GM13976 (cell line): Measurements from ENCODE around the gene TLCD3B.

Experiments
- DNase-seq: peaks from one replicate; pipeline ENCODE4 v3.0.0; 2012; ENCODE audit warnings: low spot score
- in situ Hi-C: fragments of 300-500 bp; cut with MboI; formaldehyde crosslinking; loops from one replicate; pipeline ENCODE4 v1.12.0; 2022; ENCODE audit warnings: low sequenced_read_pairs, mixed read lengths, inconsistent platforms; ENCODE audit not compliant: unreplicated experiment
- TF ChIP-seq, protein P1 (sequence below): IDR thresholded peaks from 2 replicates; pipeline ENCODE4 v1.5.1; 2012; ENCODE audit warnings: borderline replicate concordance, mild to moderate bottlenecking; ENCODE audit not compliant: insufficient read depth; ENCODE audit errors: extremely low read depth, missing control alignments, control extremely low read depth

TLCD3B gene

DNA sequence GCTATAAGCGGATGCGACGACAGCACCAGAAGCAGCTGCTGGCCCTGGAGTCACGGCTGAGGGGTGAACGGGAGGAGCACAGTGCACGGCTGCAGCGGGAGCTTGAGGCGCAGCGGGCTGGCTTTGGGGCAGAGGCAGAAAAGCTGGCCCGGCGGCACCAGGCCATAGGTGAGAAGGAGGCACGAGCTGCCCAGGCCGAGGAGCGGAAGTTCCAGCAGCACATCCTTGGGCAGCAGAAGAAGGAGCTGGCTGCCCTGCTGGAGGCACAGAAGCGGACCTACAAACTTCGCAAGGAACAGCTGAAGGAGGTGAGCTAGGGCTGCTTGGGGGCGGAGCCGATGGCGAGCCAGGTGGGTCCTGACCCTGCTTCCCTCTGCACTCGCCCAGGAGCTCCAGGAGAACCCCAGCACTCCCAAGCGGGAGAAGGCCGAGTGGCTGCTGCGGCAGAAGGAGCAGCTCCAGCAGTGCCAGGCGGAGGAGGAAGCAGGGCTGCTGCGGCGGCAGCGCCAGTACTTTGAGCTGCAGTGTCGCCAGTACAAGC is 45.7 kb downstream of the TLCD3B start:
- TF ChIP-seq, protein P1, sequence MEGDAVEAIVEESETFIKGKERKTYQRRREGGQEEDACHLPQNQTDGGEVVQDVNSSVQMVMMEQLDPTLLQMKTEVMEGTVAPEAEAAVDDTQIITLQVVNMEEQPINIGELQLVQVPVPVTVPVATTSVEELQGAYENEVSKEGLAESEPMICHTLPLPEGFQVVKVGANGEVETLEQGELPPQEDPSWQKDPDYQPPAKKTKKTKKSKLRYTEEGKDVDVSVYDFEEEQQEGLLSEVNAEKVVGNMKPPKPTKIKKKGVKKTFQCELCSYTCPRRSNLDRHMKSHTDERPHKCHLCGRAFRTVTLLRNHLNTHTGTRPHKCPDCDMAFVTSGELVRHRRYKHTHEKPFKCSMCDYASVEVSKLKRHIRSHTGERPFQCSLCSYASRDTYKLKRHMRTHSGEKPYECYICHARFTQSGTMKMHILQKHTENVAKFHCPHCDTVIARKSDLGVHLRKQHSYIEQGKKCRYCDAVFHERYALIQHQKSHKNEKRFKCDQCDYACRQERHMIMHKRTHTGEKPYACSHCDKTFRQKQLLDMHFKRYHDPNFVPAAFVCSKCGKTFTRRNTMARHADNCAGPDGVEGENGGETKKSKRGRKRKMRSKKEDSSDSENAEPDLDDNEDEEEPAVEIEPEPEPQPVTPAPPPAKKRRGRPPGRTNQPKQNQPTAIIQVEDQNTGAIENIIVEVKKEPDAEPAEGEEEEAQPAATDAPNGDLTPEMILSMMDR, result no peak
- in situ Hi-C loops, result no loop called here
- DNase-seq, result no peak

DNA sequence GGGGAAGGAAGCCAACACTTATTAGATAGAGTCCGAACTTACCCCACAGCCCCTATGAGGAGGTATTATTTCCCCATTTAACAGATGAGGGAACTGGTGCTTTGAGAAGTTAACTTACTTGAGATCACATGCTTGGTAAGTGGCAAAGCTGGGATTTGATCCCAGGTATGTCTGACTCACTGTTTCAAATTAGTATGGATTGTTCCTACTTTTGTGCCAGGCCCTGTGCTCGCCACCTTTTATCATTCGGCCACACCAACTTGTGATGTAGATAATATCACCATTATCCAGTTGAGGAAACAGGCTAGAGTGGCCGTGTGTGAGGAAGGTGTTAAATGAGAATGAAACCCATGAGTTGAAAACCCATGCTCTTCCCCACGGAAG is 46.3 kb downstream of the TLCD3B start:
- in situ Hi-C loops, result no loop called here
- TF ChIP-seq, protein P1, result no peak
- no peak for DNase-seq

DNA sequence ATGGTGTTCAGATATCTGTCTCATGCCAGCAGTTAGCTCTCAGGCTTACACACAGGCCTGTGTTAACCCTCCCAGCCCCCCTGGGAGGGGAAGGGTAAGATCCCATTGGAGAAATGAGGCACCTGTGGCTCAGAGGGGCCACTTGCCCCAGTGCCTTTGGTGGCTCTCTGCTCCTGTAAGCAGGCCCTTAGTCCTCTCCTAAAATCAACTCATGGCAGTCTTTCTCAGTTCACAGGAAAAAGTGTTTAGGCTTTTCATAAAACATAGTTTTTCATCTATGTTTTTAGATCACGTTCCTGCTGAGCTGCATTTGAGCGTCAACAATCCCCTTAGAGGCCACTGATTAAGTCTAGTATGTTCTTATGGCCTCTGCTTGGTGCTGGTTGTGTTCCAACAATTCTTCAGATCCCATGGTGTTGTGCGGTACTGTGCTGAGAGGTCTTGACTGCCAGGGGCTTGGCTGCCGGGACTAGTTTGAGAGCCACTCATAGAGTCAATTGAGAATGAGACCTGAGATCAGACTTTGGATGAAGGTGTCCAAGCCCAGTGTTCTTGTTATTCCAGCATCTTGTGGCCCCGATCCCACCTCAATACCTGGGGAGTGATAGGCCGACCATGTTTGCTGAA is 46.8 kb downstream of the TLCD3B start:
- TF ChIP-seq, protein P1, result no peak
- no peak for DNase-seq
- in situ Hi-C loops, result no loop called here

DNA sequence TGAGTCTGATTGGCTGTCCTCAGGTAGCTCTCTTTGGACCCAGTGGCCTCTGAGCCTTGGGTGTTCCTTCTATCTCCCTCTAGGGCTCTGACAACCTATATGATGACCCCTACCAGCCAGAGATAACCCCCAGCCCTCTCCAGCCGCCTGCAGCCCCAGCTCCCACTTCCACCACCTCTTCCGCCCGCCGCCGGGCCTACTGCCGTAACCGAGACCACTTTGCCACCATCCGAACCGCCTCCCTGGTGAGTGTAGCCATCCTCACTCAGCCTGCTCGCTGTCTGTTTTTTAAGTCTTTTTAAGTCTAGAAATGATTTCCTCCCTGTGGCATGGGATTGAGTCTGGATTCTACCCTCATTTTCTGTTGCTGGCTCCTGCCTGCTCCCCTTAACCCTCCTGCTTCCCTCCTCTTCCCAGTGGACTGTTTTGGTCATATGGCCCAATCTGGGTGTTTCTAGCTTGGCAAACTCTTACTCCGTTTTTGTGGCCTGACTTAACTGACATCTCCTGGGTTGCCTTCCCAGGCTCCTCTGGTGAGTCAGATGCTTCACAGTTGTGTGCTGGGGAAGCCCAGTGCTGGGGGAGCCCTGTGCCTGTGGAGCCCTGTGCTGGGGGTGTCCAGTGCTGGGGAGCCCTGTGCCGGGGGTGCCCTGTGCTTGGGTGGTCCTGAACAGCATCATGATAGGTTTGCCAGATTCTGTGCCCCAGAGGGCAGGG is 47.5 kb downstream of the TLCD3B start:
- in situ Hi-C loops, result no loop called here

DNA sequence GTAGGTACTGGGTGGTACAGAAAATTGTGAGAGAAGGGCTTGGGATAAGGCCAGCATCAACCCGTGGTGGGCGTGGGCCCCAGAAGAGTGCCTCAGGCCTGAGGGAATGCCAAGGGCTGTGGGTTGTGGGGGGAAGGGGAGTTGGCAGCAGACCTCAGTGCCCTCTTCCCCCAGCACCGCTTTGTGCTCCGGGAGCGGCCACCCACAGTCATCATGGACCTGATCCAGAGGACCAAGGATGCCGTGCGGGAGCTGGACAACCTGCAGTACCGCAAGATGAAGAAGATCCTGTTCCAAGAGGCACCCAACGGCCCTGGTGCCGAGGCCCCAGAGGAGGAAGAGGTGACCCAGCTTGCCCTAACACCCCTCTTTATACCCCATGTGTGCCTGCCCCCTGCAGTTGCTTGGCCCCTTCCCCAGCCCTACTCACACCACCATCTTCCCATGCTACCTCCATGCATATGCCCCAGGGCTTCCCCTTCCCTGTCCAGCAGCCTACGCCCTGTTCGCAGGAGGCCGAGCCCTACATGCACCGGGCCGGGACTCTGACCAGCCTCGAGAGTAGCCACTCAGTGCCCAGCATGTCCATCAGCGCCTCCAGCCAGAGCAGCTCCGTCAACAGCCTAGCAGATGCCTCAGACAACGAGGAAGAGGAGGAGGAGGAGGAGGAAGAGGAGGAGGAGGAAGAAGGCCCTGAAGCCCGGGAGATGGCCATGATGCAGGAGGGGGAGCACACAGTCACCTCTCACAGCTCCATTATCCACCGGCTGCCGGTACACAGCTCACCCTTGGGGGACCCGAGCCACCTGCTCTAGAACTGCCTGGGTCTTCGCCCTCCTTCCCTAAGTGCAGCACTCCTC is 48.3 kb downstream of the TLCD3B start:
- TF ChIP-seq, protein P1, result no peak
- DNase-seq, result no peak
- in situ Hi-C loops, result no loop called here

More for the DNA sequence above, 47.5 kb downstream of the TLCD3B start:
- DNase-seq, result no peak
- TF ChIP-seq, protein P1, result no peak

DNA sequence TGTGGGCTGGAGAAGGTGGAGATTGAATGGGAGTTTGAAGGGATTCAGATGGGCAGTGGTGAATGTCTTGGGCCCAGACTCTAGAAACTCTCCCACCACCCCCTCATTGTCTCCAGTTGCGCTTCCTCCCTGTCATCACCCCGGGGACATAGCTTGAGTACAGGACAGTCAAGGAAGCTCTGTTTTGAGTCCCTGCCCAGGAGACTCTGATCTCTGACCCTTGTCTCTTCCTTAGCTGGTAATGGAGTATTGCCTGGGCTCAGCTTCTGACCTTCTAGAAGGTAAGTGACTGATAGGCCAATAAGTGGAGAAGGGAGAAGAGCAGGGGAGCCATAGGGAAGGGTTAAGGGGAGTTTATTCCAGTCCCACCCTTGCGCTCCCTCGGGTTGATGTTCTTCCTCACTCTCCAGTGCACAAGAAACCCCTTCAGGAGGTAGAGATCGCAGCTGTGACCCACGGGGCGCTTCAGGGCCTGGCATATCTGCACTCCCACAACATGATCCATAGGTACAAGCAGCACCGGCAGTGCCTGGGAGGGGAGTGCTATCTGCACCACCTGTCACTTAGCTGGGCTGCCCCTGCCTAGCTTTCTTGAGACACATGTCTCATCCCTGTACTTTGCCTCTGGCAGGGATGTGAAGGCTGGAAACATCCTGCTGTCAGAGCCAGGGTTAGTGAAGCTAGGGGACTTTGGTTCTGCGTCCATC is 52.4 kb downstream of the TLCD3B start:
- in situ Hi-C loops, result loop anchor here (10.0 kb wide), 1 partner anchor 64 kb away; no protein-coding TSS in a partner anchor
- no peak for DNase-seq
- TF ChIP-seq, protein P1, result no peak
